ENCODE data around the gene CA10.

The CA10 gene

DNA sequence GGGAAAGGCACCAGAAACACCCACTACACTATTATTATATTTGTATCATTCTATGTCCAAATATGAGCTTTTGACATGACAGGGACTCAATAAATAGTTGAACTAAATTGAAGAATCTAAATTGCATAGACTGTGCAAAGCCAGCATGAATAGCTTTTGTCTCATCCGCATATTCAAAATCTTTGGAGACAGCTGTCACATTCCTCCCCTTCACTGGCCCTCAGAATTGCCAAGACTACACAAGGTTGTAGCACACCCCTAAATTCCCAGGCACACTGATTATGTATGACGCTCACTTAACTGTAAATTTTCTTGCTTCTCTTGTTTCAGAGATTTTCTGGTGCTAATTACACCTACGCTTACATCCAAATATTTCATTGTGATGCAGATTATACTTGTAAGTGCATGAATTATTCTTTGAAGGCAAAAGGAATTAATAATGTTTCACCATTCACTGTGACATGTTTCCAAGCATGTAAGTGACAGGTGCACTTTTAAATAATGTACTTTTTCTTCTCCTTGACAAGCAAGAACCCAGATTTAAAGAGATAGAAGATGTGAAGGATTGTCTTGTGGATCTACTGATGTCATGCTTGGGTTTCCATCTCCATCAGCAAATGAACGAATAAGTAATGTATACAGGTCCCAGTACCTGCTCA lies 47.5 kb downstream of the CA10 start:
- Histone ChIP-seq H3K27ac (ENCODE audit: low read depth, low read length) (no peak overlapping the region), H3K4me1 (ENCODE audit: control insufficient read depth, insufficient read depth, low read length) (peaks cover 23% of the 10 kb centered on the region), H3K4me3 (ENCODE audit: low read depth, low read length) (no peak overlapping the region), H3K9ac (ENCODE audit: low read depth, low read length) (no peak overlapping the region), H3K9me3 (ENCODE audit: control insufficient read depth, insufficient read depth, low read length) (peaks cover 12% of the 10 kb centered on the region; the same call in 1 of the 2 replicates), H3K36me3 (ENCODE audit: control insufficient read depth, insufficient read depth, low read length) (no peaks in the 10 kb centered on the region), H3K27me3 (ENCODE audit: control insufficient read depth, insufficient read depth, low read length) (no peaks in the 10 kb centered on the region)

DNA sequence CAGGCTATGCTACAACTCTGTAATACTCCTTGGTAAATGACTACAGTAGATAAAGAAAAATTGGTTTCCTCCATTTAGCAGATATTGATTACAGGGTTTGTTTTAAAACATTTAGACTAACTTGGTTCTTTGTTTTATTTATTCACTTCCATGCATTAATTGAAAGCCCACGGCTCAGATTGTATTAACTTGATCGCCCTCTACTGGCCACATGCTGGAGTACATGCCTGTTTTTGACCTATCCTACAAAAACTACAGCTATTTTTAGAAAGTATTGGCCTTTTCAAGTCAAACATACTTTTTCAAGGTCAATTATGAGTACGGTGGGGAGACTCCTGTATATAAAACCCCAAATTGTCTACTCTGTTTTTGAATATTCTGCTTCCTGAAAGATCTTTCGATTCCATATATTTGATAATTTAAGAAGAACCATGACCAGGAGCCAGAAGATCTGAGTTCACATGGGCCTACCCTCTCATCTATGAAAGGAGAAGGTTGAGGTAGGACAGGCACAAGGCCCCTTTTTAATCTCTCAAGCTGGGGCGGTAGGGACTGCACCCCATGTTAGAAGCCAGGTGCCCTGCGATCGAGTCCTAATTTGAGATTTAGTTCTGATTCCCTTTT lies 51.8 kb downstream of the CA10 start:
- H3K9me3 ChIP-seq (ENCODE audit: control insufficient read depth, insufficient read depth, low read length), result no peaks in the 10 kb centered on the region
- no peaks in the 10 kb centered on the region for H3K36me3 ChIP-seq (ENCODE audit: control insufficient read depth, insufficient read depth, low read length)
- H3K9ac ChIP-seq (ENCODE audit: low read depth, low read length), result no peak overlapping the region
- H3K4me1 ChIP-seq (ENCODE audit: control insufficient read depth, insufficient read depth, low read length), result peaks cover 12% of the 10 kb centered on the region
- H3K4me3 ChIP-seq (ENCODE audit: low read depth, low read length), result no peak overlapping the region
- H3K27me3 ChIP-seq (ENCODE audit: control insufficient read depth, insufficient read depth, low read length), result no peaks in the 10 kb centered on the region
- no peak overlapping the region for H3K27ac ChIP-seq (ENCODE audit: low read depth, low read length)

DNA sequence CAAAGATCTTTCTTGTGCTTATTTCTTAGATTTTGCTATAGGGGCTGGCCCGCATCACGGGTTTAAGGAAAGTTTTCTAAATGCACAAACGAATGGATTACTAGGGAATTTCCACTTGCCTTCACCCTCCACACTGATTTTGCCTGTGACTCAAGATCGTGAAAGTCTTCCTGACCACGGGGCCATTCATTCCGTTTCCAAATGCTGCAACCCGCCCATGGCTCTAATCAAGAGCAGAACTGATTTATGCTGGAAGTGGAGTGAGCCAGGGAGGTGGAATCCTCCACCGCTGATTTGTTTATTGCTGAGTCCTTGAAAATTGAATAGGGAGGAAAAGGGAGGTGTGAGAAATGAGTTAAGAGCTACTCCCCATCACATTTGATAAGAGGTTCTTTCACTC lies 52.4 kb downstream of the CA10 start:
- peaks cover 12% of the 10 kb centered on the region for H3K4me1 ChIP-seq (ENCODE audit: control insufficient read depth, insufficient read depth, low read length)
- H3K36me3 ChIP-seq (ENCODE audit: control insufficient read depth, insufficient read depth, low read length), result no peaks in the 10 kb centered on the region
- H3K9me3 ChIP-seq (ENCODE audit: control insufficient read depth, insufficient read depth, low read length), result no peaks in the 10 kb centered on the region
- no peak overlapping the region for H3K4me3 ChIP-seq (ENCODE audit: low read depth, low read length)
- no peak overlapping the region for H3K9ac ChIP-seq (ENCODE audit: low read depth, low read length)
- H3K27me3 ChIP-seq (ENCODE audit: control insufficient read depth, insufficient read depth, low read length), result no peaks in the 10 kb centered on the region
- H3K27ac ChIP-seq (ENCODE audit: low read depth, low read length), result no peak overlapping the region

GRCh38 chr17:52105591-52105990 lies 52.9 kb downstream of the CA10 start:
- Histone ChIP-seq H3K4me3 (ENCODE audit: low read depth, low read length) (no peak overlapping the region), H3K27ac (ENCODE audit: low read depth, low read length) (no peak overlapping the region), H3K4me1 (ENCODE audit: control insufficient read depth, insufficient read depth, low read length) (peaks cover 9% of the 10 kb centered on the region), H3K9ac (ENCODE audit: low read depth, low read length) (no peak overlapping the region), H3K9me3 (ENCODE audit: control insufficient read depth, insufficient read depth, low read length) (no peaks in the 10 kb centered on the region), H3K36me3 (ENCODE audit: control insufficient read depth, insufficient read depth, low read length) (no peaks in the 10 kb centered on the region), H3K27me3 (ENCODE audit: control insufficient read depth, insufficient read depth, low read length) (no peaks in the 10 kb centered on the region)

DNA sequence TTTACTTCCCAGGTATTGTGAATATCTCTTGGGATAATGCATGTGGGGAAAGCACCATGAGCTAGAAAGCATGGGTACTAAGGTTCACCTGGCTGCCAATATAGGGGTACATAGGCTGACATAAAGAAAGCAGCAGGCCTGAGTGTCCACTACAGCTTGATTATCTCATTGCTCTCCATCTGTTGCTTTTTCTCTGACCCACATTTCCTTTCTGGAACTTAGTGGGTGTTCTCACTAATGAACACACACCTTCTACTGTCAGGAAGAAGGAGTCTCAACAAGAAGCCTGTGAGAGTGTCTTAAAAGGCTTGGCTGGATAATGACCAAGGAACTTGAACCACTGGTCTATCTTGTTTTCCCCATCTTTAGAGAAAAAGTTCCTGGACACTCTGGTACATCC lies 62.5 kb downstream of the CA10 start:
- Histone ChIP-seq H3K27me3 (ENCODE audit: control insufficient read depth, insufficient read depth, low read length) (no peaks in the 10 kb centered on the region), H3K4me3 (ENCODE audit: low read depth, low read length) (no peak overlapping the region), H3K27ac (ENCODE audit: low read depth, low read length) (no peak overlapping the region), H3K9ac (ENCODE audit: low read depth, low read length) (no peak overlapping the region), H3K36me3 (ENCODE audit: control insufficient read depth, insufficient read depth, low read length) (no peaks in the 10 kb centered on the region), H3K4me1 (ENCODE audit: control insufficient read depth, insufficient read depth, low read length) (no peaks in the 10 kb centered on the region), H3K9me3 (ENCODE audit: control insufficient read depth, insufficient read depth, low read length) (no peaks in the 10 kb centered on the region)

- no peaks in the 10 kb centered on the region for H3K27me3 ChIP-seq (ENCODE audit: control insufficient read depth, insufficient read depth, low read length)
- H3K9me3 ChIP-seq (ENCODE audit: control insufficient read depth, insufficient read depth, low read length), result no peaks in the 10 kb centered on the region
- H3K4me1 ChIP-seq (ENCODE audit: control insufficient read depth, insufficient read depth, low read length), result no peaks in the 10 kb centered on the region
- H3K4me3 ChIP-seq (ENCODE audit: low read depth, low read length), result no peak overlapping the region
- no peaks in the 10 kb centered on the region for H3K36me3 ChIP-seq (ENCODE audit: control insufficient read depth, insufficient read depth, low read length)
- no peak overlapping the region for H3K9ac ChIP-seq (ENCODE audit: low read depth, low read length)
- no peak overlapping the region for H3K27ac ChIP-seq (ENCODE audit: low read depth, low read length)
Measured at GRCh38 chr17:52084176-52084575, 74.3 kb downstream of the CA10 start.

DNA sequence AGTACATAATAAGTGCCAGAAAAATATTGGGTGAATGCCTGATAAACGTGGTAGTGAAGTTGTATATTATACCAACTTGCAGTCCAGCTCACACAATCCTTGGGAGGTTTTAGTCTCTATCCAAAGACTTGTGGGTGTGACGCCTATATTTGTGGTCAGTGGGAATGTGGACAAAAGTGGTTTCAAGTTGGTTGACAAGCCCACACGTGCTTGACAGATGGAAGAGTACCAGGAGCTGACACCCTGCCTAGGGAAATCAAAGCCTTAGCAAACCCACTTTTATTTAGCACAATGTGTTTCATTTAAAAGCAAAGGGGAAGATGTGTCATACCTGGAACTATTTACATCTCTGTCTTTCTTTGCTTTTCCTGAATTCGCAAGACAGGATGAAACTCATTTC lies 79.0 kb downstream of the CA10 start:
- Histone ChIP-seq H3K27me3 (ENCODE audit: control insufficient read depth, insufficient read depth, low read length) (no peaks in the 10 kb centered on the region), H3K9me3 (ENCODE audit: control insufficient read depth, insufficient read depth, low read length) (no peaks in the 10 kb centered on the region), H3K36me3 (ENCODE audit: control insufficient read depth, insufficient read depth, low read length) (no peaks in the 10 kb centered on the region), H3K9ac (ENCODE audit: low read depth, low read length) (no peak overlapping the region), H3K4me3 (ENCODE audit: low read depth, low read length) (no peak overlapping the region), H3K27ac (ENCODE audit: low read depth, low read length) (no peak overlapping the region), H3K4me1 (ENCODE audit: control insufficient read depth, insufficient read depth, low read length) (no peaks in the 10 kb centered on the region)

- no peaks in the 10 kb centered on the region for H3K27me3 ChIP-seq (ENCODE audit: control insufficient read depth, insufficient read depth, low read length)
- H3K27ac ChIP-seq (ENCODE audit: low read depth, low read length), result no peak overlapping the region
- no peaks in the 10 kb centered on the region for H3K4me1 ChIP-seq (ENCODE audit: control insufficient read depth, insufficient read depth, low read length)
- no peaks in the 10 kb centered on the region for H3K36me3 ChIP-seq (ENCODE audit: control insufficient read depth, insufficient read depth, low read length)
- no peak overlapping the region for H3K9ac ChIP-seq (ENCODE audit: low read depth, low read length)
- peaks cover 9% of the 10 kb centered on the region; the same call in 1 of the 2 replicates for H3K9me3 ChIP-seq (ENCODE audit: control insufficient read depth, insufficient read depth, low read length)
- H3K4me3 ChIP-seq (ENCODE audit: low read depth, low read length), result no peak overlapping the region
Measured at GRCh38 chr17:52071712-52072111, 86.8 kb downstream of the CA10 start.

DNA sequence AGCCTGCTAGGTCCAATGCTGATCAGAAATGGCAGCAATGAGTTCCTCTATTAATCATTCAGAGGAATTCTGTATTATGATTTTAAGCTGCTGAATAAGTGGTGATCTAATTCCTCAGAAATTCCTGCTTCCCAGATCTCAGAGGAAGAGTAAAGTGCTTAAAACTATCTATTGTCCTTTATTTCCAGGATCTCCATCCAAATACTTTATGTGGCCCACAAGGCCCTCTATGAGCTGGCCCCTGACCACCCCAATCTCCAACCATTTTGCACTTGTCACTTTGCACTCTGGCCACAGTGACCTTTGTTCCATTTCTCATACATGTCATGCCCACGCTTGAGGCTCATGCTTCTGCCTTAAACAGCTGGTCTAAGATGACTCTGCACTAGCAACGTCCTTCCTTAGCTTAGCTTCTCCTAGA lies 93.7 kb downstream of the CA10 start:
- Histone ChIP-seq H3K27me3 (ENCODE audit: control insufficient read depth, insufficient read depth, low read length) (no peaks in the 10 kb centered on the region), H3K36me3 (ENCODE audit: control insufficient read depth, insufficient read depth, low read length) (no peaks in the 10 kb centered on the region), H3K4me1 (ENCODE audit: control insufficient read depth, insufficient read depth, low read length) (no peaks in the 10 kb centered on the region)

DNA sequence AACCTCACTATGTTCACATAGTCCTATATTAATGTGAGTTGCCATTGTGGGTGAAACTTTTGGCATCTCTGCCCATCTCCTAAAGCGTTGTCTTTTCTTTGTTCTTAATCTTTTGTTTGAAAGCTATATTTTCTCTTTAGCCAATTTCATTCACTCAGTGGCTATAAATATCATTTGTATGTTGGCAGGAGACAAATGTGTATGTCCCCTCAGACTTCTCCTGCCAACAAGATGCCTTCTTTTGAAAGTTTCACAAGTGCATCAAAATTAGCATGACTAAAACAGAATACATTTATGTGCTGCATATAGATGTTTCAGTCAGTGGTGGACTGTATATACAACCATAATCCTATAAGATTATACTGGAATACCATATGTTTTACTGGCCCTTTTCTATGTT lies 109.0 kb downstream of the CA10 start:
- no peak overlapping the region for H3K4me3 ChIP-seq (ENCODE audit: low read depth, low read length)
- H3K9me3 ChIP-seq (ENCODE audit: control insufficient read depth, insufficient read depth, low read length), result no peaks in the 10 kb centered on the region
- no peaks in the 10 kb centered on the region for H3K36me3 ChIP-seq (ENCODE audit: control insufficient read depth, insufficient read depth, low read length)
- H3K27ac ChIP-seq (ENCODE audit: low read depth, low read length), result no peak overlapping the region
- H3K27me3 ChIP-seq (ENCODE audit: control insufficient read depth, insufficient read depth, low read length), result no peaks in the 10 kb centered on the region
- peaks cover 5% of the 10 kb centered on the region for H3K4me1 ChIP-seq (ENCODE audit: control insufficient read depth, insufficient read depth, low read length)
- no peak overlapping the region for H3K9ac ChIP-seq (ENCODE audit: low read depth, low read length)

More for the DNA sequence above, 93.7 kb downstream of the CA10 start:
- Histone ChIP-seq H3K27ac (ENCODE audit: low read depth, low read length) (no peak overlapping the region), H3K9ac (ENCODE audit: low read depth, low read length) (no peak overlapping the region), H3K9me3 (ENCODE audit: control insufficient read depth, insufficient read depth, low read length) (peaks cover 9% of the 10 kb centered on the region; the same call in 1 of the 2 replicates), H3K4me3 (ENCODE audit: low read depth, low read length) (no peak overlapping the region)

DNA sequence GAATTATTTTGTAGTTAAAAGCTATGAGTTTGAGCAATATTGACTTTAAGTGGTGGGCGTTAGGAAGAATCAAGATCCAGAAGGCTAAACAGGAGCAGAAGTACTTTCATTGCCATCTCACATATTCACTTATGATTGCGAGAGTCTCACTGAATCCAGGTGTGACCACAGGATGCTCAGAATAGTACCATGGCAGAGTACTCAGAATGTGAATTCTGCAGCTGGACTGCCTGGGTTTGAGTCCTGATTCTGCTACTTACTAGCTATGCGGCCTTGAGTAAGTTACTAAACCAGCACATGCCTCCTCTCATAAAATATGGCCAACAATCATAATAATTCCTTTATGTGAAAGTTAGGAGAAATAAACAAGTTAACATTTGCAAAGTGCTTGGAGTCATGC lies 109.5 kb downstream of the CA10 start:
- H3K9me3 ChIP-seq (ENCODE audit: control insufficient read depth, insufficient read depth, low read length), result no peaks in the 10 kb centered on the region
- H3K27me3 ChIP-seq (ENCODE audit: control insufficient read depth, insufficient read depth, low read length), result no peaks in the 10 kb centered on the region
- no peak overlapping the region for H3K9ac ChIP-seq (ENCODE audit: low read depth, low read length)
- no peak overlapping the region for H3K4me3 ChIP-seq (ENCODE audit: low read depth, low read length)
- no peaks in the 10 kb centered on the region for H3K36me3 ChIP-seq (ENCODE audit: control insufficient read depth, insufficient read depth, low read length)
- peaks cover 5% of the 10 kb centered on the region for H3K4me1 ChIP-seq (ENCODE audit: control insufficient read depth, insufficient read depth, low read length)
- no peak overlapping the region for H3K27ac ChIP-seq (ENCODE audit: low read depth, low read length)

Measured in HUES48 (cell line).